Measurements from ENCODE around the gene ADAMTSL2. TPM values are rescaled to one million over a fixed set of nuclear protein-coding genes. Genes with fewer than 3 reads are reported as not detected.

The ADAMTSL2 gene
- total RNA-seq, 1 donor from 2014 or later: 0.15 TPM

DNA sequence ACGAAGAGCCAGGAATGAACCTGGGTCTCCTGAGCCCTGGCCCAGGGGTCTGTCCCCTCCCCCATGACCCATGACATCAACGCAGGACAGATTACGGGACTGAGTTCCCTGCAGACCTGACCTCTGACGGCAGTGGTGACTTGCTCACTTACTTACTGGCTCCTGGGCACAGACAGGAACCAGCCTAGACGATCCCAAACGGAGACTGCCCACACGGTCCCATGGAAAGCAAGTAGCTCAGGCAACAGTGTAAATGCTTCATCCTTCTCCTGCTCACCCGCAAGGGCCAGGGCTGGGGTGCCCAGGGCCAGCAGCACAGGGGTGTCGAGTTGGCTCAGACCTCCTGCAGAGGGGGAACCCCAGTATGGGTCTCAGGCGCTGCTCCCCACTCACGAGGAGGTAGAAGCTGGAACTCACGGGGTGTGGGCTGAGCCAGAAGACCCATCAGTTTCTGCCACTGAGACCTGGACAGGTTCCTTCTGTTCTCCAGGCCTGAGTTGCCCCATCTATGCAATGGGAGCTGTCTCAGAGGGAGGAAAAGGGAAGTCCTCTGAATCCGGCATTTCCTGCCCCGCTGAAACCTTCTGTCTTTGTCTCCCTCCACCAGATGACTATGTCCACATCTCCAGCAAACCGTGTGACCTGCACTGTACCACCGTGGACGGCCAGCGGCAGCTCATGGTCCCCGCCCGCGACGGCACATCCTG, 5.6 kb downstream of the ADAMTSL2 start:
- Mint-ChIP-seq H3K36me3 (ENCODE audit: low read depth) (no peaks in the 10 kb centered on the region), H3K9me3 (ENCODE audit: low read depth) (no peaks in the 10 kb centered on the region), H3K4me1 (ENCODE audit: low read depth) (peaks cover 13% of the 10 kb centered on the region), H3K27ac (ENCODE audit: unreplicated experiment) (no peak overlapping the region), H3K27me3 (ENCODE audit: low read depth) (peaks cover 9% of the 10 kb centered on the region), H3K4me3 (ENCODE audit: unreplicated experiment) (peak overlapping the region; percentile 51)
- DNase-seq (ENCODE audit: low spot score): no peak
- TF ChIP-seq, protein P1, sequence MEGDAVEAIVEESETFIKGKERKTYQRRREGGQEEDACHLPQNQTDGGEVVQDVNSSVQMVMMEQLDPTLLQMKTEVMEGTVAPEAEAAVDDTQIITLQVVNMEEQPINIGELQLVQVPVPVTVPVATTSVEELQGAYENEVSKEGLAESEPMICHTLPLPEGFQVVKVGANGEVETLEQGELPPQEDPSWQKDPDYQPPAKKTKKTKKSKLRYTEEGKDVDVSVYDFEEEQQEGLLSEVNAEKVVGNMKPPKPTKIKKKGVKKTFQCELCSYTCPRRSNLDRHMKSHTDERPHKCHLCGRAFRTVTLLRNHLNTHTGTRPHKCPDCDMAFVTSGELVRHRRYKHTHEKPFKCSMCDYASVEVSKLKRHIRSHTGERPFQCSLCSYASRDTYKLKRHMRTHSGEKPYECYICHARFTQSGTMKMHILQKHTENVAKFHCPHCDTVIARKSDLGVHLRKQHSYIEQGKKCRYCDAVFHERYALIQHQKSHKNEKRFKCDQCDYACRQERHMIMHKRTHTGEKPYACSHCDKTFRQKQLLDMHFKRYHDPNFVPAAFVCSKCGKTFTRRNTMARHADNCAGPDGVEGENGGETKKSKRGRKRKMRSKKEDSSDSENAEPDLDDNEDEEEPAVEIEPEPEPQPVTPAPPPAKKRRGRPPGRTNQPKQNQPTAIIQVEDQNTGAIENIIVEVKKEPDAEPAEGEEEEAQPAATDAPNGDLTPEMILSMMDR (IDR thresholded peaks at IDR 0.05): no peak

DNA sequence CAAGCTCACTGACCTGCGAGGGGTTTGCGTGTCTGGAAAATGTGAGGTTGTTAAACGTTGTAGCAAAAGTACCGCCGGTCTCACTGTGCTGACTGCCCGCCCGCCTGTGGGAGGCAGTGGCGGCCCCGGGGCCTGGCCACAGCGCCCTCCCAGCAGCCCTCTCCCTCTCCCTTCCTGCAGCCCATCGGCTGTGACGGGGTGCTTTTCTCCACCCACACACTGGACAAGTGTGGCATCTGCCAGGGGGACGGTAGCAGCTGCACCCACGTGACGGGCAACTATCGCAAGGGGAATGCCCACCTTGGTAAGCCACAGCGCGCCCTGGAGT, 6.2 kb downstream of the ADAMTSL2 start:
- Mint-ChIP-seq H3K4me1 (ENCODE audit: low read depth) (peaks cover 13% of the 10 kb centered on the region), H3K4me3 (ENCODE audit: unreplicated experiment) (no peak overlapping the region), H3K27me3 (ENCODE audit: low read depth) (peaks cover 9% of the 10 kb centered on the region), H3K36me3 (ENCODE audit: low read depth) (no peaks in the 10 kb centered on the region), H3K27ac (ENCODE audit: unreplicated experiment) (no peak overlapping the region), H3K9me3 (ENCODE audit: low read depth) (no peaks in the 10 kb centered on the region)
- DNase-seq (ENCODE audit: low spot score): no peak
- TF ChIP-seq, protein P1 (IDR thresholded peaks at IDR 0.05): no peak

DNA sequence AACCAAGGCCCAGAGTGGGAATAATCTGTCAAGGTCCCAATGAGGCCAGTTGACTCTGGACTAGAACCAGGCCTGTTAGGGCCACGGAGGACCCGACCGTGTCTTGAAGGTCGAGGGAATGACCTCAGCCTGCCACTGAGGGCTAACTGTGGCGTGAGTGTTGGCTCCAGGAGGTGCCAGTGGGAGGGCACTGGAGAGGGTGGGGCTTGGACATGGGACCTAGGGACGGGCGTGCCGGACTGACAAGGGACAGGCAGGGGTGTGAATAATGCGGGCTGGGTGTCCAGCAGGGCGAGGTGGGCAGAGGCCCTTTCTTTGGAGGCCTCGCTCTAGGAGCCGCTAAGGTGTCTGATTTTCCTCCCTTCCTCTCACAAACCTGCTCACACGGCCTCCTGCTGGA, 7.5 kb downstream of the ADAMTSL2 start:
- H3K4me1 Mint-ChIP-seq (ENCODE audit: low read depth): peaks cover 13% of the 10 kb centered on the region
- H3K4me3 Mint-ChIP-seq (ENCODE audit: unreplicated experiment): no peak overlapping the region
- no peaks in the 10 kb centered on the region for H3K36me3 Mint-ChIP-seq (ENCODE audit: low read depth)
- H3K9me3 Mint-ChIP-seq (ENCODE audit: low read depth): no peaks in the 10 kb centered on the region
- DNase-seq (ENCODE audit: low spot score): no peak
- TF ChIP-seq, protein P1 (IDR thresholded peaks at IDR 0.05): no peak
- no peak overlapping the region for H3K27ac Mint-ChIP-seq (ENCODE audit: unreplicated experiment)
- H3K27me3 Mint-ChIP-seq (ENCODE audit: low read depth): peaks cover 9% of the 10 kb centered on the region

- Mint-ChIP-seq H3K9me3 (ENCODE audit: low read depth) (no peaks in the 10 kb centered on the region), H3K27ac (ENCODE audit: unreplicated experiment) (no peak overlapping the region), H3K36me3 (ENCODE audit: low read depth) (no peaks in the 10 kb centered on the region), H3K27me3 (ENCODE audit: low read depth) (peaks cover 9% of the 10 kb centered on the region), H3K4me1 (ENCODE audit: low read depth) (peaks cover 13% of the 10 kb centered on the region), H3K4me3 (ENCODE audit: unreplicated experiment) (no peak overlapping the region)
- TF ChIP-seq, protein P1 (IDR thresholded peaks at IDR 0.05): no peak
- no peak for DNase-seq (ENCODE audit: low spot score)
Measured at GRCh38 chr9:133543772-133544467, 9.4 kb downstream of the ADAMTSL2 start.

- no peaks in the 10 kb centered on the region for H3K4me1 Mint-ChIP-seq (ENCODE audit: low read depth)
- peaks cover 15% of the 10 kb centered on the region for H3K27me3 Mint-ChIP-seq (ENCODE audit: low read depth)
- no peaks in the 10 kb centered on the region for H3K9me3 Mint-ChIP-seq (ENCODE audit: low read depth)
- no peak for DNase-seq (ENCODE audit: low spot score)
- no peak overlapping the region for H3K27ac Mint-ChIP-seq (ENCODE audit: unreplicated experiment)
- TF ChIP-seq, protein P1 (IDR thresholded peaks at IDR 0.05): no peak
- no peaks in the 10 kb centered on the region for H3K36me3 Mint-ChIP-seq (ENCODE audit: low read depth)
- H3K4me3 Mint-ChIP-seq (ENCODE audit: unreplicated experiment): no peak overlapping the region
Measured at GRCh38 chr9:133545494-133546286, 11.2 kb downstream of the ADAMTSL2 start.
